K562 (cell line): ENCODE data around the gene FES. TPM values are rescaled to one million over a fixed set of nuclear protein-coding genes. Genes with fewer than 3 reads are reported as not detected.
A peak's percentile ranks its signal among the peaks of the same experiment; 100 is the strongest.

Experiments used
- ARID1B ChIP-seq: fragments of 450-650 bp; IDR thresholded peaks from 2 replicates; pipeline ENCODE4 v1.6.1; 2016; ENCODE audit warnings: antibody characterized with exemption, mild to moderate bottlenecking, inconsistent platforms
- DIDO1 ChIP-seq: fragments of 450-650 bp; IDR thresholded peaks from 2 replicates; pipeline ENCODE4 v1.6.1; 2016; ENCODE audit warnings: low read depth, missing biosample characterization, missing genetic modification characterization
- E2F5 ChIP-seq: sonication (generic); formaldehyde crosslinking; IDR thresholded peaks from 2 replicates; pipeline ENCODE4 v1.8.0; 2022; ENCODE audit warnings: mild to moderate bottlenecking, missing genetic modification reagents
- ESRRB ChIP-seq: fragments of 250-450 bp; sonication (Bioruptor Pico); IDR thresholded peaks from 2 replicates; pipeline ENCODE4 v1.5.0; 2020; ENCODE audit warnings: mild to moderate bottlenecking, moderate library complexity, borderline replicate concordance
- HMGXB4 ChIP-seq: sonication (generic); formaldehyde crosslinking; IDR thresholded peaks from 2 replicates; pipeline ENCODE4 v1.8.1; 2023; ENCODE audit warnings: mild to moderate bottlenecking, missing genetic modification reagents
- KLF13 ChIP-seq: fragments of 450-650 bp; IDR thresholded peaks from 2 replicates; pipeline ENCODE4 v1.6.1; 2016; ENCODE audit warnings: missing genetic modification characterization, low read depth, mild to moderate bottlenecking, missing compliant biosample characterization, moderate library complexity, borderline replicate concordance
- NELFE ChIP-seq: IDR thresholded peaks from 2 replicates; pipeline ENCODE4 v1.6.1; 2011; ENCODE audit warnings: mild to moderate bottlenecking; ENCODE audit not compliant: insufficient read depth, insufficient read length
- RAD21 ChIP-seq, 2 experiments: fragments of 250-450 bp in 1 of 2; fragments of 450-650 bp in 1 of 2; sonication (Bioruptor Pico) in 1 of 2; formaldehyde crosslinking in 1 of 2; IDR thresholded peaks in 1 of 2; conservative IDR thresholded peaks in 1 of 2; 2 replicates each; pipeline versions ENCODE4 v1.4.0 to v1.8.0; 2020 to 2022; ENCODE audit warnings: mild to moderate bottlenecking in 2 of 2, moderate library complexity in 1 of 2
- SIN3B ChIP-seq: fragments of 450-650 bp; IDR thresholded peaks from 2 replicates; pipeline ENCODE4 v1.6.1; 2017; ENCODE audit warnings: low read depth, mild to moderate bottlenecking, moderate library complexity
- SMAD4 ChIP-seq: fragments of 250-450 bp; sonication (Bioruptor Pico); conservative IDR thresholded peaks from 2 replicates; pipeline ENCODE4 v1.8.0; 2021; ENCODE audit warnings: inconsistent platforms, mild to moderate bottlenecking, moderate library complexity
- SMC3 ChIP-seq: conservative IDR thresholded peaks from 2 replicates; pipeline ENCODE4 v1.6.1; 2011; ENCODE audit warnings: low read depth, low read length, improper control_type of control experiment; ENCODE audit not compliant: insufficient read depth
- TCF7 ChIP-seq: sonication (generic); IDR thresholded peaks from 2 replicates; pipeline ENCODE4 v1.6.1; 2016; ENCODE audit warnings: antibody characterized with exemption, borderline replicate concordance
- YBX1 ChIP-seq: fragments of 450-650 bp; IDR thresholded peaks from 2 replicates; pipeline ENCODE4 v1.7.1; 2016; ENCODE audit warnings: mild to moderate bottlenecking
- ZBTB2 ChIP-seq: fragments of 450-650 bp; IDR thresholded peaks from 2 replicates; pipeline ENCODE4 v1.6.1; 2016; ENCODE audit warnings: antibody characterized with exemption
- ZFX ChIP-seq: sonication (generic); formaldehyde crosslinking; IDR thresholded peaks from 2 replicates; pipeline ENCODE4 v1.8.0; 2022; ENCODE audit warnings: mild to moderate bottlenecking, missing genetic modification reagents, moderate library complexity
- ZKSCAN3 ChIP-seq: fragments of 250-450 bp; sonication (Bioruptor Pico); IDR thresholded peaks from 2 replicates; pipeline ENCODE4 v1.4.0; 2020
- ZNF143 ChIP-seq: sonication (generic); formaldehyde crosslinking; IDR thresholded peaks from 2 replicates; pipeline ENCODE4 v1.9.0; 2022; ENCODE audit warnings: mild to moderate bottlenecking, missing genetic modification reagents
- ZNF184 ChIP-seq: sonication (generic); formaldehyde crosslinking; IDR thresholded peaks from 2 replicates; pipeline ENCODE4 v1.5.0; 2020; ENCODE audit warnings: missing genetic modification reagents
- ZNF431 ChIP-seq: sonication (generic); formaldehyde crosslinking; IDR thresholded peaks from 2 replicates; pipeline ENCODE4 v1.8.0; 2022; ENCODE audit warnings: mild to moderate bottlenecking, missing genetic modification reagents
- ZNF57 ChIP-seq: fragments of 450-650 bp; formaldehyde crosslinking; IDR thresholded peaks from 2 replicates; pipeline ENCODE4 v1.4.0; 2020; ENCODE audit warnings: mild to moderate bottlenecking, moderate library complexity
- ZNF589 ChIP-seq: fragments of 200-800 bp; sonication (Bioruptor generic); IDR thresholded peaks from 2 replicates; pipeline ENCODE4 v1.6.1; 2016; ENCODE audit warnings: low read depth, missing genetic modification characterization, missing compliant biosample characterization
- ZNF785 ChIP-seq: fragments of 250-450 bp; sonication (Bioruptor Pico); IDR thresholded peaks from 2 replicates; pipeline ENCODE4 v1.4.0; 2020; ENCODE audit warnings: mild to moderate bottlenecking
- polyA plus RNA-seq, 8 experiments: library from polyadenylated mRNA; depleted of rRNA in 4 of 8; stranded (reverse) in 5 of 8; unstranded in 3 of 8; fragments of >200 nt; fragmentation: Nextera tagmentation in 2 of 8; fragmentation: Illumina TruSeq in 1 of 8; extraction: Ambion mirVana in 2 of 8; extraction: Trizol in 1 of 8; gene quantifications; 2 replicates each; pipeline versions ENCODE4 v1.2.1 to v1.2.3, GENCODE V29; 2011 to 2014; ENCODE audit warnings: inconsistent platforms in 1 of 8, missing spikeins in 1 of 8
- total RNA-seq, 7 experiments: library from RNA; depleted of rRNA in 6 of 7; stranded (reverse); fragments of >200 nt in 6 of 7; fragmentation: Illumina TruSeq in 2 of 7; extraction: Trizol in 2 of 7; gene quantifications; 2 replicates each; pipeline versions ENCODE4 v1.2.1 to v1.2.3, GENCODE V29; 2011 to 2021; ENCODE audit warnings: low replicate concordance in 1 of 7

FES gene
- total and polyA plus RNA-seq, 9 of the 15 experiments (the other 6 are each of a cell fraction or from before 2014, with no cell fraction given): 0.38 to 2.6 (median 0.82) TPM

GRCh38 chr15:90902840-90903732 lies 18.8 kb downstream of the FES start, which contains the start of gene MAN2A2 (continued):
- no peak for TF ChIP-seq SMC3
- TF ChIP-seq KLF13 (tag): peak; percentile 49; the same call in 1 of the 2 replicates
- TF ChIP-seq SMAD4: peak; percentile 20; the same call in 1 of the 2 replicates
- TF ChIP-seq ZFX (CRISPR knock-in tag): peak; percentile 54
- no peak for TF ChIP-seq YBX1
- TF ChIP-seq ESRRB (CRISPR knock-in tag): no peak
- TF ChIP-seq ZNF431 (CRISPR knock-in tag): no peak
- no peak; the same call in 1 of the 2 replicates for TF ChIP-seq ARID1B
- no peak for TF ChIP-seq RAD21 (CRISPR knock-in tag; conservative IDR thresholded peaks at IDR 0.05 in 1 of 2, IDR thresholded peaks at IDR 0.05 in 1 of 2)
- no peak for TF ChIP-seq HMGXB4 (CRISPR knock-in tag)
- no peak for TF ChIP-seq DIDO1
- no peak for TF ChIP-seq ZNF785 (CRISPR knock-in tag)
- TF ChIP-seq TCF7: no peak
- TF ChIP-seq ZNF143 (CRISPR knock-in tag): no peak
- no peak for TF ChIP-seq ZKSCAN3 (CRISPR knock-in tag)
- no peak for TF ChIP-seq E2F5 (CRISPR knock-in tag)
- TF ChIP-seq ZNF589 (CRISPR knock-in tag): no peak
- TF ChIP-seq SIN3B: peak; percentile 10; the same call in 1 of the 2 replicates
- TF ChIP-seq NELFE: no peak
- TF ChIP-seq ZNF184 (CRISPR knock-in tag): no peak
- no peak for TF ChIP-seq ZBTB2
- TF ChIP-seq ZNF57: no peak
